Neural cell (in vitro differentiated cells): ENCODE measurements around the gene COL25A1.

Experiments
- EP300 ChIP-seq: fragments of 450-650 bp; conservative IDR thresholded peaks from 2 replicates; pipeline ENCODE4 v1.6.1; 2014; ENCODE audit warnings: antibody characterized with exemption, mild to moderate bottlenecking, moderate library complexity; ENCODE audit not compliant: poor library complexity, severe bottlenecking
- EZH2 ChIP-seq: fragments of 200-600, 300-800 bp; shearing (Covaris generic), sonication (generic); IDR thresholded peaks from 2 replicates; pipeline ENCODE4 v1.6.1; 2014; ENCODE audit warnings: antibody characterized with exemption, low read length, borderline replicate concordance, mild to moderate bottlenecking; ENCODE audit not compliant: insufficient read depth, poor library complexity, severe bottlenecking
- REST ChIP-seq: IDR thresholded peaks from 2 replicates; pipeline ENCODE4 v1.6.1; 2012; ENCODE audit warnings: borderline replicate concordance
- TAF1 ChIP-seq: IDR thresholded peaks from 2 replicates; pipeline ENCODE4 v1.6.1; 2012; ENCODE audit warnings: low read depth

GRCh38 chr4:109214622-109215301, 87.7 kb downstream of the COL25A1 start:
- TF ChIP-seq EZH2 (no peak), EP300 (no peak), REST (no peak), TAF1 (no peak)
